CD14-positive monocyte (primary cell): ENCODE data around the gene TNNT2. TPM values are rescaled to one million over a fixed set of nuclear protein-coding genes. Genes with fewer than 3 reads are reported as not detected.
A peak's percentile ranks its signal among the peaks of the same experiment; 100 is the strongest.

ENCODE experiments used
- DNase-seq, 3 donors: peaks; one replicate each; pipeline ENCODE4 v3.0.0-alpha.2; 2011 to 2022
- H2AFZ ChIP-seq: 2 replicates; pipeline ENCODE4 v1.6.0; 2012; ENCODE audit warnings: mild to moderate bottlenecking, low read depth, low read length, inconsistent platforms; ENCODE audit not compliant: insufficient read depth, poor library complexity, severe bottlenecking
- H3K27ac ChIP-seq, 2 donors: 1 replicate in 1 of 2; 2 replicates in 1 of 2; pipeline ENCODE4 v1.5.1; 2012 to 2013; ENCODE audit warnings: low read length in 2 of 2, control low read depth in 1 of 2, inconsistent platforms in 1 of 2, low read depth in 1 of 2, mild to moderate bottlenecking in 1 of 2
- H3K27me3 ChIP-seq, 2 donors: one replicate each; pipeline versions ENCODE4 v1.6.0 to v1.6.1; 2011 to 2013; ENCODE audit warnings: low read length in 2 of 2; ENCODE audit not compliant: control insufficient read depth in 2 of 2, insufficient read depth in 2 of 2
- H3K36me3 ChIP-seq, 2 donors: replicated peaks in 1 of 2; 1 replicate in 1 of 2; 2 replicates in 1 of 2; pipeline versions ENCODE4 v1.5.1 to v1.6.1; 2012 to 2013; ENCODE audit warnings: low read length in 2 of 2, control low read depth in 1 of 2, inconsistent platforms in 1 of 2, mild to moderate bottlenecking in 1 of 2; ENCODE audit not compliant: insufficient read depth in 2 of 2, control insufficient read depth in 1 of 2
- H3K4me1 ChIP-seq, 2 donors: 1 replicate in 1 of 2; 2 replicates in 1 of 2; pipeline versions ENCODE4 v1.5.1 to v1.6.1; 2012 to 2013; ENCODE audit warnings: low read length in 2 of 2, control low read depth in 1 of 2, inconsistent platforms in 1 of 2, mild to moderate bottlenecking in 1 of 2, moderate library complexity in 1 of 2; ENCODE audit not compliant: insufficient read depth in 2 of 2, control insufficient read depth in 1 of 2
- H3K4me2 ChIP-seq: replicated peaks from 2 replicates; pipeline ENCODE3; 2012; ENCODE audit warnings: low read length, moderate library complexity, mild to moderate bottlenecking; ENCODE audit not compliant: poor library complexity, severe bottlenecking; ENCODE audit errors: extremely low read depth
- H3K4me3 ChIP-seq, 3 experiments: fragments of 200-600 bp in 1 of 3; sonication (generic) in 1 of 3; replicated peaks in 1 of 3; 1 replicate in 2 of 3; 2 replicates in 1 of 3; pipeline ENCODE4 v1.5.1; 2011 to 2013; ENCODE audit warnings: low read length in 3 of 3, mild to moderate bottlenecking in 3 of 3, control low read depth in 2 of 3, low read depth in 2 of 3, inconsistent platforms in 1 of 3, moderate library complexity in 1 of 3
- H3K79me2 ChIP-seq: 2 replicates; pipeline ENCODE4 v1.6.0; 2012; ENCODE audit warnings: mild to moderate bottlenecking, control low read depth, inconsistent platforms, low read length, moderate library complexity; ENCODE audit not compliant: insufficient read depth
- H3K9ac ChIP-seq: 2 replicates; pipeline ENCODE4 v1.6.0; 2017; ENCODE audit warnings: low read length, mild to moderate bottlenecking; ENCODE audit not compliant: insufficient read depth, poor library complexity, severe bottlenecking
- H3K9me3 ChIP-seq, 2 donors: replicated peaks in 1 of 2; 1 replicate in 1 of 2; 2 replicates in 1 of 2; pipeline versions ENCODE4 v1.5.1 to v1.6.1; 2012 to 2013; ENCODE audit warnings: low read length in 2 of 2, control low read depth in 1 of 2; ENCODE audit not compliant: control insufficient read depth in 1 of 2, insufficient read depth in 1 of 2
- H4K20me1 ChIP-seq: 2 replicates; pipeline ENCODE4 v1.6.0; 2012; ENCODE audit warnings: mild to moderate bottlenecking, low read length, control low read depth, moderate library complexity; ENCODE audit not compliant: insufficient read depth
- H3K27ac Mint-ChIP-seq, 7 donors: one replicate each; pipeline ENCODE4 v1.8.0; 2020; ENCODE audit warnings: mild to moderate bottlenecking in 7 of 7, mixed read lengths in 7 of 7, moderate library complexity in 6 of 7, inconsistent platforms in 2 of 7
- H3K27me3 Mint-ChIP-seq, 3 donors: one replicate each; pipeline ENCODE4 v1.8.0; 2021 to 2022; ENCODE audit warnings: low read depth in 3 of 3, mild to moderate bottlenecking in 3 of 3, mixed read lengths in 3 of 3, moderate library complexity in 3 of 3, inconsistent platforms in 1 of 3
- H3K36me3 Mint-ChIP-seq, 2 donors: one replicate each; pipeline ENCODE4 v1.8.0; 2020; ENCODE audit warnings: mixed read lengths in 2 of 2, inconsistent platforms in 1 of 2, mild to moderate bottlenecking in 1 of 2
- H3K4me1 Mint-ChIP-seq: one replicate; pipeline ENCODE4 v1.8.0; 2020; ENCODE audit warnings: mild to moderate bottlenecking, mixed read lengths
- H3K4me3 Mint-ChIP-seq, 2 donors: one replicate each; pipeline ENCODE4 v1.8.0; 2020; ENCODE audit warnings: mild to moderate bottlenecking in 2 of 2, mixed read lengths in 2 of 2, moderate library complexity in 1 of 2
- H3K9me3 Mint-ChIP-seq, 7 donors: one replicate each; pipeline ENCODE4 v1.8.0; 2020 to 2022; ENCODE audit warnings: mixed read lengths in 7 of 7, mild to moderate bottlenecking in 6 of 7, moderate library complexity in 6 of 7, inconsistent platforms in 2 of 7
- WGBS: methylation state at CpG from one replicate; pipeline ENCODE4 v1.1.5; 2013; ENCODE audit warnings: missing lambda C conversion rate; ENCODE audit not compliant: insufficient coverage; 5-methylcytosine and 5-hydroxymethylcytosine counted together
- intact Hi-C, 2 donors: fragments of 100-400 bp; cut with micrococcal nuclease; formaldehyde crosslinking; loops; one replicate each; pipeline versions ENCODE4 v1.15.0 to v1.15.1; 2023
- polyA plus RNA-seq, 3 donors: library from polyadenylated mRNA; depleted of rRNA in 1 of 3; unstranded in 2 of 3; stranded (reverse) in 1 of 3; fragments of 300-500 nt in 2 of 3; fragments of >200 nt in 1 of 3; fragmentation: Illumina TruSeq in 2 of 3; gene quantifications; 1 replicate in 2 of 3; 2 replicates in 1 of 3; pipeline ENCODE4 v1.2.3, GENCODE V29; 2012 to 2021
- TF ChIP-seq, protein P1 (sequence below): fragments of 200-600 bp; IDR thresholded peaks from one replicate; pipeline ENCODE4 v1.8.0; 2022; ENCODE audit warnings: antibody characterized with exemption, mild to moderate bottlenecking

TNNT2 gene
- polyA plus RNA-seq, 3 donors, result not detected

DNA sequence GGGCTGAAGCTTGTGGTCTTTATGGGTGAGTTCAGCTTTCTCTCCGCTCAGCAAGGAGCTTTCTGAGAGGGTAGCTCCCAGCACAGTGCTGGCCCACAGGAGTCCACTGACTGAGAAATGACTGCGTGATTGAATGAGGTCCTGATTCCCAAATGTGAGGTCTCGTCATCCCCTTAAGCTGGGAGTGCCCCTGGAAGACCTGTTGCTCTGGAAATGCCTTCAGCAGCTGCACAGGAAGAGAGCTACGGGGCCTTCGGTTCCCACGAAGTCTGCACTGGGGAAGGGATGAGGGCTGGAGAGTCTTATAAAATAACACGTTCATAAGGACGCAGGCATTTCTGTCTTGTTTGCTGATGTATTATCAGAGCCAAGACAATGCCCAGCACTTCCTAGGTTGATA, 14.0 kb downstream of the TNNT2 start:
- no peak overlapping the region for H3K4me3 Mint-ChIP-seq
- H3K36me3 ChIP-seq, result no peaks in the 10 kb centered on the region
- peaks cover 4 to 10% (median 5%) of the 10 kb centered on the region in 3 donors for H3K27me3 Mint-ChIP-seq
- H3K27ac ChIP-seq, result no peak overlapping the region
- H3K4me1 ChIP-seq, result no peaks in the 10 kb centered on the region
- no peak overlapping the region for H3K4me3 ChIP-seq
- H2AFZ ChIP-seq, result no peak overlapping the region
- TF ChIP-seq, protein P1, sequence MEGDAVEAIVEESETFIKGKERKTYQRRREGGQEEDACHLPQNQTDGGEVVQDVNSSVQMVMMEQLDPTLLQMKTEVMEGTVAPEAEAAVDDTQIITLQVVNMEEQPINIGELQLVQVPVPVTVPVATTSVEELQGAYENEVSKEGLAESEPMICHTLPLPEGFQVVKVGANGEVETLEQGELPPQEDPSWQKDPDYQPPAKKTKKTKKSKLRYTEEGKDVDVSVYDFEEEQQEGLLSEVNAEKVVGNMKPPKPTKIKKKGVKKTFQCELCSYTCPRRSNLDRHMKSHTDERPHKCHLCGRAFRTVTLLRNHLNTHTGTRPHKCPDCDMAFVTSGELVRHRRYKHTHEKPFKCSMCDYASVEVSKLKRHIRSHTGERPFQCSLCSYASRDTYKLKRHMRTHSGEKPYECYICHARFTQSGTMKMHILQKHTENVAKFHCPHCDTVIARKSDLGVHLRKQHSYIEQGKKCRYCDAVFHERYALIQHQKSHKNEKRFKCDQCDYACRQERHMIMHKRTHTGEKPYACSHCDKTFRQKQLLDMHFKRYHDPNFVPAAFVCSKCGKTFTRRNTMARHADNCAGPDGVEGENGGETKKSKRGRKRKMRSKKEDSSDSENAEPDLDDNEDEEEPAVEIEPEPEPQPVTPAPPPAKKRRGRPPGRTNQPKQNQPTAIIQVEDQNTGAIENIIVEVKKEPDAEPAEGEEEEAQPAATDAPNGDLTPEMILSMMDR, result no peak
- H3K27ac Mint-ChIP-seq, result peak overlapping the region in 1 of 7 donors; percentile 11
- no peaks in the 10 kb centered on the region for H4K20me1 ChIP-seq
- H3K4me1 Mint-ChIP-seq, result no peaks in the 10 kb centered on the region
- no peak overlapping the region for H3K4me2 ChIP-seq
- no peaks in the 10 kb centered on the region for H3K36me3 Mint-ChIP-seq
- H3K9me3 ChIP-seq, result no peaks in the 10 kb centered on the region
- intact Hi-C loops, result no loop called here
- no peaks in the 10 kb centered on the region for H3K79me2 ChIP-seq
- peaks cover 0 to 1% (median 0%) of the 10 kb centered on the region in 7 donors for H3K9me3 Mint-ChIP-seq
- no peak for DNase-seq
- 50% methylated on average over 6 of the region's 8 CpGs for whole genome bisulfite sequencing
- no peak overlapping the region for H3K9ac ChIP-seq
- no peaks in the 10 kb centered on the region for H3K27me3 ChIP-seq

DNA sequence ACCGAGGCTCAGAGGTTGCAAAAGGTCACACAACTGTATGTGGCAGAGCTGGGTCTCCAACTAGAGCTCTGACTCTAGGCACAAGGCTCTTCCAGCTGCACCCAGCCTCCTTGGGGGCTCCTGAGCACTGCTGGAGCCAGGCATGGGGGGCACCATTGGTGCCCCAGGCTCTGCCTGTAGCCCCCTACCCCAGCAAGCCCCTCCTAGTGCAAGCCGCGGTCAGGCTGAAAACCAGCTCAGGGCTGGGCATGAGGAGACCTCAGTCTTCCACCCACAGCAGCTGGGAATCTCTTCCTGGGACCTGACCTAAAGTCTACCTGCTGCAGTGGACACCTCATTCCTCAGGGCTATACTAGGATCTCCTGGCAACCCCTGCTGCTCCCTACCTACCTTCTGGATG, 14.6 kb downstream of the TNNT2 start:
- no peak overlapping the region for H3K27ac Mint-ChIP-seq
- TF ChIP-seq, protein P1, result no peak
- Histone ChIP-seq H3K79me2 (no peaks in the 10 kb centered on the region), H4K20me1 (no peaks in the 10 kb centered on the region), H3K27ac (no peak overlapping the region), H2AFZ (no peak overlapping the region), H3K4me2 (no peak overlapping the region), H3K9me3 (no peaks in the 10 kb centered on the region), H3K4me3 (no peak overlapping the region), H3K9ac (no peak overlapping the region), H3K36me3 (no peaks in the 10 kb centered on the region), H3K4me1 (no peaks in the 10 kb centered on the region), H3K27me3 (no peaks in the 10 kb centered on the region)
- DNase-seq, result no peak
- peaks cover 4 to 10% (median 5%) of the 10 kb centered on the region in 3 donors for H3K27me3 Mint-ChIP-seq
- WGBS, result 93% methylated on average over 3 of the region's 3 CpGs
- H3K9me3 Mint-ChIP-seq, result peaks cover 0 to 1% (median 0%) of the 10 kb centered on the region in 7 donors
- intact Hi-C loops, result no loop called here
- H3K4me3 Mint-ChIP-seq, result no peak overlapping the region
- H3K36me3 Mint-ChIP-seq, result no peaks in the 10 kb centered on the region
- no peaks in the 10 kb centered on the region for H3K4me1 Mint-ChIP-seq
